ENCODE measurements around the gene CDK11B. TPM values are rescaled to one million over a fixed set of nuclear protein-coding genes. Genes with fewer than 3 reads are reported as not detected.

CDK11B gene
- total and polyA plus RNA-seq, 2 of the 8 experiments (the other 6 are each of a cell fraction or from before 2014, with no cell fraction given) = 11.1 to 31.9 TPM

DNA sequence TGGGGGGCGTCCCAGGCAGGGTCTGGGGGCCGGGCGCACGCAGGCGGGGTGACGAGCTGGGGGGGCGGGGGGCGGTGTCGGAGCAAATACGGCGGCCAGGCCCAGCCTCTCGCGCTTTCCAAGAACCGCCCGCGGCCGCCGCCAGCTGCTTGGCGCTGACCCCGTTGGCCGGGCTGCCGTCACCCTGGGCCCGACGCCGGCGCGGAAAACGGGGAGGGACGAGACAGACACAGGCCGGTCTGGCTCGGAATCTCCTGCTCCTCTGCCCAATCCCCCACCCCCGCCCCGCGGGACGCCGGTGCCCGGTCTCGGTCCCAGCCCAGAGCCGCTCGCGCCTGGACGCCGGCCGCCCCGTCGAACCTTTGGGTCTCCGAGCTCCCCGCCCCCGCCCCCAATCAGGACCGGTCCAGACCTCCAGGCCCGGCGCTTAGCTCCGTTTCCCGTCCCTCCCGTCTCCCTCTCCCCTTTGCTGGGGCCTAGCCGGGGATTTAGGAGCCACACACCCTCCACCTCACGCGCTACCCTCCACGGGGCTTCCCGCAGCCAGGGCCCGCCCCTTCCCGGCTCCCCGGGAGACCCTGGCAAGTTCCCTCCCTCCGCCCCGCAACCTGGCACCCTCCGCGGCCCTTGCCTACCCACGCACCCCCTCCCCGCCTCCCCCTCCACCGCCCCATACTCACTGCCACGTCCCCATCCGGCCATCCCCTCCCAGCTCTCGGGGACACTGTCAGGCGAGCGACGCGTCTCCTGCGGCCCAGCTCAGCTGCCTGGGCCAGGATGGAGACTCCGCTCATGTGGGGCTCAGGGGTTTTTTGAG lies 27.6 kb downstream of the CDK11B start (continued):
- TF ChIP-seq YY1 (IDR thresholded peaks at IDR 0.05; ENCODE audit: low read depth, low read length) = no peak
- no peak for TF ChIP-seq POU5F1 (IDR thresholded peaks at IDR 0.05; ENCODE audit: low read depth, low read length)
- no peak for TF ChIP-seq RBBP5 (IDR thresholded peaks at IDR 0.05; ENCODE audit: borderline replicate concordance, low read depth, low read length)
- TF ChIP-seq, protein P1, sequence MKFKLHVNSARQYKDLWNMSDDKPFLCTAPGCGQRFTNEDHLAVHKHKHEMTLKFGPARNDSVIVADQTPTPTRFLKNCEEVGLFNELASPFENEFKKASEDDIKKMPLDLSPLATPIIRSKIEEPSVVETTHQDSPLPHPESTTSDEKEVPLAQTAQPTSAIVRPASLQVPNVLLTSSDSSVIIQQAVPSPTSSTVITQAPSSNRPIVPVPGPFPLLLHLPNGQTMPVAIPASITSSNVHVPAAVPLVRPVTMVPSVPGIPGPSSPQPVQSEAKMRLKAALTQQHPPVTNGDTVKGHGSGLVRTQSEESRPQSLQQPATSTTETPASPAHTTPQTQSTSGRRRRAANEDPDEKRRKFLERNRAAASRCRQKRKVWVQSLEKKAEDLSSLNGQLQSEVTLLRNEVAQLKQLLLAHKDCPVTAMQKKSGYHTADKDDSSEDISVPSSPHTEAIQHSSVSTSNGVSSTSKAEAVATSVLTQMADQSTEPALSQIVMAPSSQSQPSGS (IDR thresholded peaks at IDR 0.05; ENCODE audit: low read length) = no peak
